Stimulated activated CD4-positive, alpha-beta T cell treated with anti-CD3 and anti-CD28 coated beads, TNF-alpha, amount 100 ng/mL, for 1 hour (primary cell): ENCODE data around the gene CYBRD1.
"Not testable (repeated sequence)": the region's sequence is repeated elsewhere in the genome, so short reads cannot be mapped to it uniquely, and the experiment has no call there.

Source experiments
- DNase-seq, 3 donors: peaks; one replicate each; pipeline ENCODE4 v3.0.0-alpha.2; 2020; ENCODE audit warnings: low read depth in 3 of 3, low spot score in 1 of 3

CYBRD1 gene

GRCh38 chr2:171522052-171522787 lies at the start of gene CYBRD1:
TSS of gene CYBRD1 (plus strand) at chr2:171522474. CDS start at chr2:171522546, 72 bp downstream.
- DNase-seq, result no peak

DNA sequence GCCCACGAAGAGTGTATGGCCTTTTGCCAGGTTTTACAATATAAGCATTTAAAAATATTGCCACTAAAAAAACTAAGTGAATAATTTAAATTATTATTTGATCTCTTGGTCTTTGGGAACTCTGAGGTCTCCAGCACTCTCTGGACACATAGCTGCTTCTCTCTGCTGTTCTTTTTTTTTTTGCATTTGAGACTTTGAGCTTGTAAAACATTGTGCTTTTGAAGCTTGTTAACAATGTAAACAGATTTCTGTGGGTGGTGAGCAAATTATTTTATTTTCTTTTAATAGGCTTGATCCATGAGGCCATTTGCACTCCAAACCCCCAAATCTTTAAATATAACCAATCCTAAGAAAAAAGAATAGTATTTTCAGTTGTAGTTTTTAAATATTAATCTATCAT lies 46.3 kb upstream of the CYBRD1 start:
- no peak for DNase-seq

- DNase-seq, result no peak
Measured at GRCh38 chr2:171478345-171478744, 43.9 kb upstream of the CYBRD1 start.

DNA sequence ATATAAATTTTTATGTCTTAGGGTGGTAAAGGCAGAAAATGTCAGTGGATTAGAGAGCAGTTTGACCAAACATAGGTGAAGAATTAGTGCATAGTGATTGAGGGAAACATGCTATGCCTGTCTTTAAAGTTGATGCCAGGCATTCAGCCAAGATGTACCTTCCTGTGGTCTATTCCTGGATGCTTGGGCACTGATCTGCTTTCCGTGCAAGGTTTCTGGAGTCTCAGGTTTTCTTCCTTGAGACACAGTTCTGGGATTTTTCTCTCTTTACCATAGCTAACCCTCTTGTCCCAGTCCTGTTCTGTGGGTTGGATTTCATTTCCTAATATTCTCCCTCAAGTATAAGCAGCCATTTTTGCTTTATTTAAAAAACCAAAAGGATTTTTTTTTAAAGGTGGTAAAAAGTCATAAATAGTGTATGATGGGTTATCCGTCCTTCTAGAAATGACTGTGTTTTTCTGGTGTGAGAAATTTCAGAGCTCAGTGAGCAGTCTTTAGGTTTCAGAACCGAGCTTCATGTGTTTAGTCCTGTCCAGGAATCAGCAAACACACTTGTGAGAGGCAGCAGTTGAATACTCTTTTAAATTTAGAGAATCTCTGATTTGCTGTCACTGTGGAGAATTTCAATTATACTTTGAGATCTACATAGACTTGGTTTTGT lies 43.0 kb upstream of the CYBRD1 start:
- no peak for DNase-seq

DNA sequence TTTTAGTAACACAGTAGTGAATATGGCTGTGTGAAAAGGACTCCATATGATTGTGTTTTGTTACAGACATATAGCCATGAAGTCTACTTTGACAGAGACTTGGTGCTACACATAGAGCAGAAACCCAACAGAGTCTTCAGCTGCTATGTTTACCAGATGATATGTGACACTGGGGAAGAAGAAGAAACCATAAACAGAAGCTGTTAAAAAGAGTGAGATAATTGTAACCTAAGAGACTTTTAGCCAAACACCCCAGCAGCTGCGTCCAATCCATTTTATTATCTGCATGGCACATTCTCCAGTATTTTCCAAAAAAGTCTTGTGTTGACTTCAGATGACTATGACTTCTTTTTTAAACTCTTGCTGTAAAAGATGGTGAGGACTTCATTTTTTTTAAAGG lies 41.4 kb upstream of the CYBRD1 start:
- no peak for DNase-seq

DNA sequence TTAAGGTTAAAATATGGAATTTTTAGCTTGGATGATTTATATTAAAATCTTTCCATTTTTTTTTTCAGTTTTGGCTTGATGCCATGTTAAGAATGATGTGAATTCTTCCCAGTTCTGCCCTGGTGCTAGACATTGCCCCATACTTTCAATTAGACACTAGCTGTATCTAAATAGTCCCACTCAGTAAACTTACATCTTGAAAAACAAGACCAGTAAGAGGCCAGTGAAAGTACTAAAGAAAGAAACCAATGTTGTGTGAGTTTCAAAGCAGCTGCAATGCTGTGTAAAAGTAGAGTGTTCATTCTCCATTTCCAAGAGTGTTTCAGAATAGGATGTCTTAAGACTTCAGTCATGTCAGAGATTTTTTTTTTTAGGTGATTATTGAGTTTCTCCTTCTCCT lies 40.0 kb upstream of the CYBRD1 start:
- no peak for DNase-seq

DNA sequence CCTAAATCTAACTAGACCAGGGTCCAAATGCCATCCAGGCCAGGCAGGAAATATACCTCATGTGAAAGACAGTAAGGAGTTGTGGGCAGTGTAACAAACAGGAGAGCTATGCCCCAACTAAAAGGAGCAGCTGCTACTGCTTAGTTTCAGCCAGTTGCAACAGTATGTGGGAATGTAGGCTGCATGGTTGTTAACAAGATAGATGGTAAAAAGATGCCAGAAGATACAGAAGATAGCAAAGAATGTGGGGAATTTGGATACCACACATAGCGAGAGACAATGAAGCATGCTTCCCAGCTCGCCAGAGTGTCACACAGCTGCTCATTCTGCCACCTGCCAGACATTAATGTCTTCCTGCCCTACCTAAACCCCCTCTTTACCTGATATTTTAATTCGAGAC lies 39.4 kb upstream of the CYBRD1 start:
- no peak for DNase-seq

GRCh38 chr2:171483793-171484192 lies 38.5 kb upstream of the CYBRD1 start:
- DNase-seq, result no peak

DNA sequence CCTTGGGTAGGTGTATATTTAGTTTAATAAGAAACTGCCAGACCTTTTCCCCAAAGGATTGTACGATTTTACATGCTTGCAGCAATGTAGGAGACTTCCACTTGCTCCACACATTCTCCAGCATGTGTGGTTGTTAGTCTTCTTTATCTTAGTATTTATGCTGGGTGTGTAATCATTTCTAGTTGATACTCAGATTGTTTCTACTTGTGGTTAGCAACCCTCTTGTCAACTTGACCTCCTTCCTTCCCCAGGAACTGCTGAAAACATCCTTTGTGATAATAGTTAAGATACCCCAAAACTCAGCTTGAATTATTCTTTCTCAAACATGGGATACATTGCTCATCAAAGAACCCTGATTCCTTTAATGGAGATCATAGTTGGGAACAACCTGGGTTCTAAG lies 37.2 kb upstream of the CYBRD1 start:
- no peak for DNase-seq

DNA sequence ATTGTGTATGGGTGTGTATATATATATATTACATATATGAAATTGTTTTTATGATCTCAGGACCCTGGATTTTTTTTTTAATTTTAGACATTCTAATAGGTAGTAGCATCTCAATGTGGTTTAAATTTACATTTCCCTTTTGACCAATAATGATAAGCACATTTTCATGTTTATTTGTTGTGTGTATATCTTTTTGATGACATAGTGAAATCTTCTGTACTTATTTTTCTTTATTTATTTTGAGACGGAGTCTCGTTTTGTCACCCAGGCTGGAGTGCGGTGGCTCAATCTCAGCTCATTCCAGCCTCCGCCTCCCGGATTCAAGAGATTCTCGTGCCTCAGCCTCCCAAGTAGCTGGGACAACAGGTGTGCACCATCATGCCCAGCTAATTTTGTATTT lies 35.1 kb upstream of the CYBRD1 start:
- DNase-seq, result no peak

DNA sequence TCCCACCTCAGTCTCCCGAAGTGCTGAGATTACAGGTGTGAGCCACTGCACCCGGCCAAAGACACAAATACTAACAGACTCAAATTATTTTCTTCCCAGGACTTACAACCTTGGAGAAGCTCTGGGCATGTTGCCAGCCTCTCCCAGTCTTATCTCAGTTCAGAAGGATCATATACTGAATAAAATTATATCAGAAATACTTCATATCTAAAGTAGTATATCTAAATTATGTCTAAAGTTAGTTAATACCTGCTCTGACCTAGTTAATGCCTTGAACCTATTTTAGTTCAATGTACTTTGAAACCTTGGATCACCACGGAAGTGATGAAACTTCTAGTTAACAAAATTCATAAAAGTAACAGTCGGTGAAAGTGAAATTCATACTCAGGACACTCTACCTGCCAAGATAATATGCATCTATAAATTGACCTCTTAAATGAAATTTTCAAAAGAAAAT lies 34.4 kb upstream of the CYBRD1 start:
- no peak for DNase-seq

GRCh38 chr2:171490577-171490976 lies 31.7 kb upstream of the CYBRD1 start:
- DNase-seq, result no peak

DNA sequence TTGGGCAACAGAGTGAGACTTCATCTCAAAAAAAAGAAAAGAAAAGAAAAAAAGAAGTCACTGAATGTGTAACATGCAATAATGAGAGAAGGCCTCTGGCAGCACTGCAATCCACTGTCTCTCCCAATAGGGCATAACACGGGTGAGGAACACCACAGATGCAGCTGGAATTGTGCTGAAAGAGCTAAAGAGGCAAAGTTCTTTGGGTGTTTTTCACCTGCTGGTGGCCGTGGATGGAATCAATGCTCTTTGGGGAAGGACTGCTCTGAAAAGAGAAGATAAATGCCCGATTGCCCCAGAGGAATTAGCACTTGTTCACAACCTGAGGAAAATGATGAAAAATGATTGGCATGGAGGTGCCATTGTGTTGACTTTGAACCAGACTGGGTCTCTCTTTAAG lies 31.0 kb upstream of the CYBRD1 start:
- DNase-seq, result no peak

DNA sequence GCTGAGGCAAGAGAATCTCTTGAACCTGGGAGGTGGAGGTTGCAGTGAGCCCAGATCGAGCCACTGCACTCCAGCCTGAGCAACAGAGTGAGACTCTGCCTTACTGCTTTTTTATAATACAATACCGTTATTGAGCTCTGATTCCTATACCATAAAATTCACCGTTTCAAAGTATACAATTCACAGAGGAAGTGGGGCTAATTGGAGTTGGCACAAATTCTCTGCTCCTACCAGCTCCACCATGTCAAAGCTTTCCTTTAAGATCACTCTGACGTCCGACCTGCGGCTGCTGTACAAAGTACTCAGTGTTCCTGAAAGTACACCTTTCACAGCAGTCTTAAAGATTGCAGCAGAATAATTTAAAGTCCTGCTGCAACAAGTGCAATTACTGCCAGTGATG lies 29.6 kb upstream of the CYBRD1 start:
- no peak for DNase-seq

- not testable (repeated sequence) for DNase-seq
Measured at GRCh38 chr2:171497664-171498063, 24.6 kb upstream of the CYBRD1 start.

- no peak for DNase-seq
Measured at GRCh38 chr2:171505374-171505773, 16.9 kb upstream of the CYBRD1 start.

DNA sequence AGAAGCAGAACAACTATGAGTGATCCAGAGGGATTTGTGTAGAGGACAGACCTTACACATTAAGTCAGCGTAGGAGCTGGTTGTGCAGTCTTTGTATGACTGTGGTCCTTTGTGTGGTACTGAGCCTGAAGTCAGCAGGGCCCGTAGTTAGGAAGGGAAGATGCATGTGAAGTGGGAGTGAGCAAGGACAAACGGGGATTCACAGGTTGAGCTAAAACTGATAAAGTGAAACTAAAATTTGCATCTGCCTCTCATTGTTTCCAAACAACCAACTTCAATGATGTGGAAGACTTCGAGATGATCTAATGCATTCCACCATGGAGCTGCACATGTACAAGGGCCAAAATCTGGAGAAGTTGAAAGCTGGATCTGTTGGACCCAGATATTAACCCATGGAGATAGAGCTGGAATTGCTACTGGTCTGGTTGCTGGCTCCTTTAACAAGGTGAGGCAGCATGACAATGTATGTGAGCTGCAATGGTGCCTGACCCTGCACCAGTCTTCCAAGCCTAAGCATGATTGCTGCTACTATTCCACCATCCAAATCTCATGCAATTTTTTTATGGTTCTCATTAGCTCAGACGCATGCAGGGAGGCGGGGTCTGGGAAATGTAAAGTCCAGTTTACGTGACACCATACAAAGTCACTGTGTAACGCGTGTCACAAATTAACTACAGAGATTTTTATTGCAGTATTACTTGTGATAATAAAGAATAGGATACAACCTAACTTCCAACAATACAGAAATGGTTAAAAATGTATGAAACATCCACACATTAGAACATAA lies 12.1 kb upstream of the CYBRD1 start:
- no peak for DNase-seq

- DNase-seq, result no peak
Measured at GRCh38 chr2:171512014-171512413, 10.3 kb upstream of the CYBRD1 start.

- DNase-seq, result no peak
Measured at GRCh38 chr2:171512683-171513195, 9.5 kb upstream of the CYBRD1 start.

DNA sequence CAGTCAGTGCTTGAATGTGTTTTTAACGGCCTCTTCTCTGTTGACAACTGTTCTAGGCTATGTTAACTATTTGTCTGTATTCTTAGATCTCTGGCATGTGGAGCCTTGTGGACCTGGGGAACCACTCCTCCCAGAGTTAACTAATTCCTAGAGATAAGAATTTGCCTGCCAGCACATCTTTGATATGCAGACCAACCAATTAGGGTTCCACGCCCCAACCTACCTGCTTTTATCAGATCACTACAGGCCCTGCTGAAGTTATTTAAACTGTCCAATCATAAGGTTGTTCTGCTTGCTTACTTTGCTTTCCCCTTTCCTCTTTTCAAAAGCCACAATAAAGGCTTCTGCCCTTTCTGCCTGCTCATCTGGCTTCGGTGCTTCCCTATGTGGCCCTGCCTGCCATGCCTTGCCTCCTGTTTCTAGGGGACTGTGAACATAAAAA lies 8.5 kb upstream of the CYBRD1 start:
- no peak for DNase-seq

- no peak for DNase-seq
Measured at GRCh38 chr2:171514908-171515582, 7.2 kb upstream of the CYBRD1 start.
